DMS53 treated with DMSO at 0.1 percent for 48 hours (cell line): ENCODE measurements around the gene CALN1.
"Not testable (repeated sequence)": the region's sequence is repeated elsewhere in the genome, so short reads cannot be mapped to it uniquely, and the experiment has no call there.

Source experiments
- DNase-seq: peaks from one replicate; lab custom pipeline; 2025; ENCODE audit not compliant: unreplicated experiment; lab: John Stamatoyannopoulos, UW

CALN1 gene

DNA sequence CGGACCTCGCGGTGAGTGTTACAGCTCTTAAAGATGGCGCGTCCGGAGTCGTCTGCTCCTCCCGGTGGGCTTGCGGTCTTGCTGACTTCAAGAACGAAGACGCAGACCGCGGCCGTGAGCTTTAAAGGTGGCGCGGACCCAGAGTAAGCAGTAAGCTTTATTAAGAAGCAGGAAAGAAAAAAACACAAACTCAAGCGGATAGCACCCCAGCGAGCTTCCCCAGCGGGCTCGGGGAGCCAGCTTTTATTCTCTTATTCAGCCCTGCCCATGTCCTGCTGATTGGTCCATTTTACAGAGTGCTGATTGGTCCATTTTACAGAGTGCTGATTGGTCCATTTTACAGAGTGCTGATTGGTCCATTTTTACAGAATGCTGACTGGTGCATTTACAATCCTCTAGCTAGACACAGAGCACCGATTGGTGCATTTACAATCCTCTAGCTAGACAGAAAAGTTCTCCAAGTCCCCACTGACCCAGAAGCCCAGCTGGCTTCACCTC lies at the start of gene CALN1:
TSS of gene CALN1 (minus strand) at position 218 of the 498 bp plus-strand sequence.
- not testable (repeated sequence) for DNase-seq

DNA sequence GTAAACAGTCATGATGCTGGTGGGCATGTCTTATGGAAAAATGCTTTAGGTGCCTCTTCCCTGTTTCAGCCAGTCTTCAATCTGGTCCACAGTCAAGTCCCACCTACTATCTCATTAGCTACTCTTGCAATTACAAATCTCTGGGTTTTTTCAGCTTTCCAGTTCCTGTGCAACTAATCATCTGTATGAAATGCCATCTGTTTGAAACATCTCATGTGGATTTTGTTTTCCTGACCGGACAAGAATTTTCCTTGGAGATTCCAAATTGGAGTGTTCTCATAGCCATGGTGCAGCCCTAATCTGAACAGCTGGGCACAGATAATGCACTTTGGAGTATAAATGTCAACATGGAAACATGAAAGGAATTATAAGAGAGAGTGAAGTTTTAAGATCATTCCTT lies 41.3 kb upstream of the CALN1 start:
- DNase-seq = no peak

DNA sequence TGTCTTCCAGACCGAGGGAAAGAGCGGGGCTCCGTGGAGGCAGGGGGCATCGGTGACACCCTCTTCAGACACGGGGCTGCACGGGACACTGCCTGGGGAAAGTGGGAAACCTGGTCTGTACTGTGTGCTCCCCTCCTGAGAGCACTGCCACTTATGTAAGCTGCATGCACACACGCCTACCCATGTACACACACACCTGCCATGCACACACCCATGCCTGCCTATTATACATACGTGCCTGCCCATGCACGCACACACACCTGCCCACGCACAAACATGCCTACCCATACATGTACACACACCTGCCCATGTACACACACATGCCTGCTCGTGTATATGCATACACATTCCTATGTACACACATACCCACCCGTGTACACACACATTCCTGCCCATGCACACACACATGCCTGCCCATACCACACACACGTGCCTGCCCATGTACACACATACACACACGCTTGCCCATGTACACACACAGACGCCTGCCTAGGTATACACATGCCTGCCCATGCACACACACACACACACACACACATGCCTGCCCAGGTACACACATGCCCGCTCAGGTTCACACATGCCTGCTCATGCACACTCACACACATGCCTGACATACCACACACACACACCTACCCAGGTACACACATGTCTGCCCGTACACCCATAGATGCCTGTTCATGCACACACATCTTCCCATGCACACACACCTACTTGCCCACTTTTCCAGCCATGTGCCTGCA lies 35.5 kb upstream of the CALN1 start:
- no peak for DNase-seq

DNA sequence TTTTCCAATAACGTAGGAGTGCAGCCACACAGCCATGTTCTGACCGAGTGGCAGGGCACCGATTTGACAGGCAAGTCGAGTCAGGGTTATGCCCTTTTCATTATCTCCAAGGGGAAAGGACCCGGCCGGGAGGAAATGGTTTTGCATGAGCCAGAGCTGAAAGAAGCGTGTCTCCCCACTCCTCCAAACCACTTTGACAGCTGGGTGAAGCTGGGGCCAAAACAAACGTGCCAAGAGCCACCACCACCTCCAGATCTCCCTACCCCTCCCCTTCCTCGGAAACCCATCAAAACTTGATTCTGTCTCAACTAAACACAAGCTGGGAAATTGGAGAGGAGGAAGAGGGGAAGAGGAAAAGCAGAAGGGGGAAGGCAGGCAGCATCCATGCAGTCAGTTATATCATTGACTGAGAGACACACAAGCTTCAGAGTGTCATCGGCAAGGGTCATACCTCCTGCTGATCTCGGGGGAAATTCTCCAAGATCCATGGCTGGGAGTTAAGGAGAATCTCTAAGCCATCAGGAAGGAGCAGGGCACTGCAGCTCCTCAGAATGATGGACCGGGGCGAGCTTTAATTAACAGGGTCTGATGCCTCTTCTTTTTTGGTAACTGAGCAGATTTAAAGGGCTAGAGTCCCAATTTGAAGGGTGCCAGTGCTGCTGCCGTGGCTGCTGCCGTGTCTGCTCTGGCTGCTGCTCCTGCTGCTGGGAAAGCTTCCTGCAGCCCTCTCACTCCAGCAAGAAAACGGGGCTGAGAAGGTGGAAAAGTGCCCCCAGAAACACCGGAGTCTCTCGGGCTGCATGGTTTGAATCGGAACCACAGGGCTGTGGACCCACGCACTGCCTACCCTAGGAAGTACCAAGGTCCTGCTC lies 34.7 kb upstream of the CALN1 start:
- no peak for DNase-seq

DNA sequence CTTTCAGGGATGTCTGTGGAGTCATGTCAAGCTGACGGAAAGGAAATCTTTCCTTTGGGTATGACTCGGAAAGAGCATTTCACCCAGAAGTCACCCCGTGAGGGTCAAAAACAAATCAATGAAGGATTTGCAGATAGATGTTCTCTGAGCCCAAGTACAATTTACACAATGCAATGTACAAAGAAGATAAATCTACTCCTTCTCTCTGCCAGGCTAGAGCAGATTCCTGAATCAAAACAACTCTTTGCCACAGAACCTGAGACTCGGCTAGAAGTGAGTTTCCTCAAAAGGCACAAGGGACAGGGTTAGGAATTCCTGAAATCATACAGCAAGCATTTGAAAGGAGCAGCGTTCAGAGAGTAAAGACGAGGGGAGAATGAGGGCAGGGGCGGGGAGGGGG lies 34.0 kb upstream of the CALN1 start:
- no peak for DNase-seq

DNA sequence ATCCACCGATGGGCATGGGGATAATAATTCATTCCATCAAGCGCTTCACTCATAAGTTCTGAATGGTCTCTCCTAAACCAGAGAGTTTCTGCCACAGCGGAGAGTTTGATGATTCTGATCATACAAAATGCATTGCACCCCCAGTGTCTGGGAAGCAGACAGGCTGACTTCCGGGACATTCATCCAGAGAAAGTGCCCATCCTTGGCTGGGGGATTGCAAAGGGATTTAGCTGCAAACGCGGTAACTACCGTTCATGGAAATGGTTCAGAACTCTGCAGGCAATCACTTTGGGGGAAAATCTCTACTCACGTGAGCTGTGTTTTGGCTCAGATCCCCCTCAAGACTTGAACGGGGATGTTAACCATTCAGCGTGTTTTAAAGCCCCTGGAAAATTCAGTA lies 33.4 kb upstream of the CALN1 start:
- no peak for DNase-seq

DNA sequence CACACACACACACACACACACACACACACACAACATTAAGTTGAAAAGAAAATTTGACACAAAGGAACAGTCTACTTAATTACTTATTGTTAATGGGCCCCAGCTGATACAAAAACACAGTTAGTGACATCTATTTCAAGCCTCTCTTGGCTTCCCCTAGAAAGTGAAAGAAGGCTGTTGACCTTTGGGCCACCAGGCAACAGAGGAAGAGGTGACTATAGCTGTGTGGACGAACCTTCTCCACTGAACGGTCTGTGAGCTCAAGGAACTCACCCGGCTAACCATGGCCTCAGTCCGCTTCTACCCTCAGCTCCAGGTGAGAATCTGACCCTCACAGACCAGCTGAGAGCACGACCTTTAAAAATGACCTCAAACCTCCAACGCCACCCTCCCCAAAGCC lies 32.9 kb upstream of the CALN1 start:
- no peak for DNase-seq

DNA sequence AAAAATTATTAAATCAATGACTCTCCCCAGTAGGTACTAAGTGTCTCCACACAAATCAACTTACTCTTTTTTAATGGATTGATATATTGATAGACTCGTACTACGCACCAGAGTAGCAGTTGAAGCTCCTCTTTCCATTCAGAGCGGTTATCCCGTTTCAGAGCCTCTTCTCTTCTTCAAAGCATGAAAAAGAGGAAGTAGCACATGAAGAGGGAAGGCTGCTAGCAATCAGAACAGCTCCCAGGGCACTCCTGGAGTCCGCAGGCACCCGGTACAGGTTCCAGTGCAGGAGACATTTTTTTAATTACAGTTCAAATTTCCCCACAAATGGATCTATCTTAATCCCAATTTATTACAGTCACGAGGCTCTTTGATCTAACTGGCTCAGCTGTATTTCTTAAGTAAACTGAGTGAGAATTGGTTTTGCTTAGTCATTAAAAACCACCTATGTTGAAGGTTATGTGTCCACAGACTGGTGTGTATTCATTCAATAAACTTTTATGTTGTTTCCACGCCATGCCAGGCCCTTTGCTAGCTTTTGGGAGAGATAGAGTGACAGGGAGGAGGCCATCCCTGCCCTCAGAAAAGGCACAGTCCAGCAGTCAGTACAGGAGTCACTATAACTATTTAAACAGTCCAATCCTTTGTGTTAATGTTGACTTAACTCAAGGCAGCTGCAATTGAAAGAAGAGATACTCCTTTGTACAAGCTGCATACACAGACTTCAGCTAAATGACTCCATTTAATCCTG lies 32.1 kb upstream of the CALN1 start:
- DNase-seq = peak; percentile 2

DNA sequence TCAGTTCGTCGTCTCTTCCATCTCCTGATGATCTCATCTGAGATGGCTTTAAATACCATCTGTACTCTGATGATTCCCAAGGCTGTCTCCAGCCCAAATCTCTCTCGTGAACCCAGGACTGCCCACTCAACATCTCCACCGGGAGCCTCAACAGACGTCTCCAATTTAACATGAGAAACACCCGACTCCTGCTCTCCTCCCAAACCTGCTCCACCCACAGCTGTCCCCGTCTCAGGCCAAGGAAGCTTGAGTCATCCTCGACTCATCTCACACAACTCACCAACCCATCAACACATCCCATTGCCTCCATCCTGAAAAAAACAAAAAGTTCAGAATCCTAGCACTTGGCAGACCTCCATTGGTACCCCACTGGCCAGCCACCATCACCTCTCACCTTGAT lies 29.7 kb upstream of the CALN1 start:
- no peak for DNase-seq

DNA sequence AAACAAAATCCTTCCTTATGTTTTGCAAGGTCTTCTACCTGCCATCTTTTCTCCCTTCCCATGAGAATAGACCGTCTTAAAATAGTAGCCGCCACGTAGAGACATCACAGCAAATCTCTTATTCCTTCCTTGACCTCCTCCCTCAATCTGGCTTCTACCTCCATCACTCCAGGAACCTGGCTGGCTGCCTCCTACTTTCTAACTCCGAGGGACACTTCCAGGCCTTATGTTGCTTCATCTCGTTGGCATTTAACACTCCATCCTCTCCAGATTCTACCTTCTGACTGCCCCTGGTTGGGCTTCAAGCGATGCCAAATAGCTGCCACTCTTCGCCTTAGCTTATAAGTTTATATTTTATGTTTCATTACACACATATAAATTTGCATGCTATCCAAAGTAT lies 26.4 kb upstream of the CALN1 start:
- no peak for DNase-seq

DNA sequence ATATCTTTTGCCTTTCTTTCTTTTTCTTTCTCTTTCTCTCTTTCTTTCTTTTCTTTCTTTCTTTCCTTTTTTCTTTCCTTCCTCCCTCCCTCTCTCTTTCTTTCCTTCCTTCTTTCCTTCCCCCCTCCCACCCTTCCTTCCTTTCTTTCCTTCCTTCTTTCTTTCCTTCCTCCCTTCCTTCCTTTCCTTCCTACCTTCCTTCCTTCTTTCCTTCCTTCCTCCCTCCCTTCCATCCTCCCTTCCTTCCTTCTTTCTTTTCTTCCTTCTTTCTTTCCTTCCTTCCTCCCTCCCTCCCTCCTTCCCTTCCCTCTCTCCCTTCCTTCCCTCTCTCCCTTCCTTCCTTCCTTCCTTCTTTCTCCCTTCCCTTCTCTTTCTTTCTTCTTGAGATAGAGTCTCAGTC lies 25.5 kb upstream of the CALN1 start:
- no peak for DNase-seq

DNA sequence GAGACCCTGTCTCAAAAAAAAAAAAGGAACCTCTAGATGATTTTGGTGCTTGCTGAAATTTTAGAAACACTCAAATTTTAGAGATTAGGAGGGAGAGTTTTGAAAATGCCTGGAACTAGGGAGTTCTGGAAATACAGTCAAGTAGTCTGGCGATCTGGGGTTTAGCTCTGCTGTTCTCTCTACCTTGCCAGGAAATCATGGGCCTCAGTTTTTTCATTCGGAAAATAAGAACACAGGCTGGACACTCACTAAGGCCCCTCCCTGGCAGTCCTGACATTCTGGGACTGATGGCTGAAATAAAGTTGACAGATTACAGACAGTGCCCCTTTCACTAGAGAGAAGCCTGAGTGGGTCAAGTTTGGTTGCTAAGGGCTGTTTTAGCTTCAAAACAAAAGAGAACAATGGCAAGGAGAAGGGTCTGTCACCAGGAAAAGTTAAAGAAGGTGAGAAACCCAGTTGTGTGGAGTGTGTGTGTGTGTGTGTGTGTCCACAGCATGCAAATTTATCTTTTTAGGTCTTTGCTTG lies 25.0 kb upstream of the CALN1 start:
- DNase-seq = no peak

DNA sequence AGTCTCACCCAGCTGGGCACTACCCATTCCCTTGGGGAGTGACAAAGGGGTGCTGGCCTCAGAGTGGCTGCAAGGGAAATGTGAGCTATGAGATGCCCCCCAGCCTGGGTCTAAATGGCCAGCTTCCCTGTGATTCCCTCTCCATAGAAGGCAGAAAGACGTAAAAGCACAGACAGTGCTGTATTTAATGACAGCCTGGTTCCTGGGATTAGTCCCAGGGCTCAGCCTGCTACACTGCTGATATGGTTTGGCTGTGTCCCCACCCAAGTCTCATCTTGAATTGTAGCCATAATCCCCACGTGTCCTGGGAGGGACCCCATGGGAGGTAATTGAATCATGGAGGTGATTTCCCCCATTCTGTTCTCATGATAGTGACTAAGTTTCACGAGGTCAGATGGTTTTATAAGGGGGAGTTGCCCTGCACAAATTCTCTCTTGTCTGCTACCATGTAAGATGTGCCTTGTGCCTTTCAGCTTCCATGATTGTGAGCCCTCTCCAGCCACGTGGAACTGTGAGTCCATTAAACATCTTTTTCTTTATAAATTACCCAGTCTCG lies 23.9 kb upstream of the CALN1 start:
- DNase-seq = no peak

DNA sequence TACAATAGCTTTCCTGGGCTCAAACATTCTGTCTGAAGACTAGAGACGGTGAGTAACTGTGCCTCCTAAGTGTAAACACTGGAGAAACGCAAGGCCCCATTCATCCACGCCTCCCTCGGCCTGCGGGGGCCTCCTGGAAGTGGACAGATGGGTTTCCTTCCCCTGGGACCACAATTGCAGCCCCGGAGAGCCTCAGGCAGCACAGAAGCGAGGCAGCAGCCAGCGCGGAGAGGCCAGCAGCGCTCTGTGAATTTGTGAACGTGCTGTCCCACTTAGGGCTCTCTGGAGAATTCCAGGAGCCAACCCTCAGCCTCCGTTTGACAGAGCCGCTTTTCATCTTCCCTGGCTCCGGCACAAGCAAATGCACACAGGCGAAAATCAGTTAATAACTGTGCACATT lies 23.2 kb upstream of the CALN1 start:
- no peak for DNase-seq

DNA sequence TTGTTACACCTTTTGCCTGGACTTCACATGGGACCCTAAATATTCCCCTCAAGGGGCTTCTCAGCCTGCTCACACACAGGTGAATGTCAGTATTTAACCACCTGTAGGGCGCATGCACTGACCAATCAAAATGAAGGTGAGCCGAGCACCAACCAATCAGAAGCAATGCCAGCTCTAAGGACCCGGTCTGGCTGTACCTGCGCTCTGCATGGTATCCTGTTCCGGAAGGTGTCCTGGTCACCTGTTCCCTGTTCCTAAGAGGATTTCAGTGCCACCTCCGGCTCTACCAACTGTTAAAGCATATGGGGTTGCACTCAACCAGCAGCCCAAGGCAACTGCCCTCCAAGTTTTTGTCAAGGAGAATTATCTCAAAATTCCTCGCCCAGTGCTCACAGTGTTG lies 18.4 kb upstream of the CALN1 start:
- DNase-seq = no peak

DNA sequence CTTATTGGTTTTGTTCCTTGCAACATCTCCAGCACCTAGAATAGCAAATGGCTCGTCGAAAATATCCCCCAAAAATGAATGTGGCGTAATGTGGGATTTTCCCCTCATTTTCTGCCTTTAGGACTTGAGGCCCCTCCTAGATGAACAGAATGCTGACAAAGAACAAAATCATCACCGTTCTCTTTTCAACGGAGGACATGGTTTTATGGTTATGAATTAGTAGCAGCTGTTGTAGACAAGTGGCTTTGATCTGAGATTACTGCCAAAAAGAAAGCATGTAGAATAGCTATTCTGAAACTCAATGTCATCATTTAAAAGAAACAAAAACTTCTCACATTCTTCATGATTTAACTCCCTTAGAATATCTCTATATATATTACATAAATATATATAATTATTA lies 17.2 kb upstream of the CALN1 start:
- no peak for DNase-seq

DNA sequence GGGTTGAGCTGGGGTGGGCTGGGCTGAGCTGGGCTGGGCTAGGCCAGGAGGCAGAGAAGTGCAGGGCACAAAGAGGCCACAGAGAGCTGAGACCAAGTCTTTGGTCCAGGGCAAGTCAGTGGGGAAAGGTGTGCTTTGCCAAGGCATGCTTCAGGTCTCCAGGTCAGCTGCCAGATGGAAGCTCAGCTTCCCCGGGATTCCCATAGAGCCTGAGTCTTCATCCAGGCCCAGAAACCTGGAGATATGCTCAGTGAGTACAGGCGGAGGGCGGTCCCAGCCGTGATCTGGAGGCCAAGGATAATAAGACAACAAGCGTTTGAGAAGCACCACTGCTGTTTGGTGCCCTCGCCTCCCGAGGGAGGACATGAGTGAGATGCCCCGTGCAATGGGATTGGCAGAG lies 4.7 kb upstream of the CALN1 start:
- DNase-seq = no peak

DNA sequence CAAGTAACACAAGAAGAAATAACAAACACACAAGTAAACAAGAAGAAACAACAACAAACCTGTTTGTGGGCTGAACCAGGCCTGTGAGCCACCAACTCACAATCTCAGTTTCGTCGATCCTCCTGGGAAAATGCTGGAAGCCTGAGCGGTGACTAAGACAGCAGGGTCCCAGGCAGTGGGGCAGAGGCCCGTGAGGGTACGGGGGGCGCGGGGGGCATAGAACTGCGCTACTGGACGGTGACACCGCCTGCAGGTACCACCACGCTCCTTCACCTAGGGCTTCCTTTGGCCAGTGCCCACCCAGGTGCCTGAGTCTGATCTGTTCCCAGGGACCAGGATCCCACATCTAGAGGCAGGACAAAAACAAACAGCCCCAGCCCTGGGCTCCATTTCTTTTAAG lies 3.4 kb upstream of the CALN1 start:
- DNase-seq = no peak

DNA sequence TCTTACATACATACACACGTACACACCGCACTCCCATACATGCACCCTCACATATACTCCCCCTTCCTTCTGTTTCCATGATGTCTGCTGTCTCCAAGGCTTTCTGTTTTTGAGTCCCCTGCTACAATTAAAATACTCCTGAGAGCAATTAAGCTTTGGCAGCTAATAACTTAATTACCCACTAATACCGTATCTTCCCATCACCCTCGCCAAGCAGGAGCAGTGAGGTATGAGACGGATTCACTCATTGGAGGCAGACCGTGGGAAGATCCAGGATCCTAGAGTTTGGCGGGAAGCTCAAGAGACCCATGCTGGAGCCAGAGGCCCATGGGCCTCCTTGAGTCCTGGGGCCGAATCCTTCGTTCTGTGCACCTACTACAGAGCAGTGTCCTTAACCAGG lies 1.7 kb upstream of the CALN1 start:
- no peak for DNase-seq

DNA sequence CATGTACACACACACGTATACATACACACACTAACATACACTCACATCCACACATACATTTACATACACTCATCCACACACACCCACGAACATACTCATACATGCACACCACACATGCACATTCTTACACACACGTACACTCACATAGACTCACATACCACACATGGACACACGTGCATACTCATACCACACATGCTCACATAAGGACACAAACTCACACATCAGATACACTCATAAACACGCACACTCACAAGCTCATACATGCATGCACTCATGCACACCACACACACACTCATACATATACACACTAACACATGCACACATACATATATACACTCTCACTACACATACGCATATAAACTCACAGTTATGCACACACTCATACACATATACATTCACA lies 1.2 kb upstream of the CALN1 start:
- DNase-seq = no peak

DNA sequence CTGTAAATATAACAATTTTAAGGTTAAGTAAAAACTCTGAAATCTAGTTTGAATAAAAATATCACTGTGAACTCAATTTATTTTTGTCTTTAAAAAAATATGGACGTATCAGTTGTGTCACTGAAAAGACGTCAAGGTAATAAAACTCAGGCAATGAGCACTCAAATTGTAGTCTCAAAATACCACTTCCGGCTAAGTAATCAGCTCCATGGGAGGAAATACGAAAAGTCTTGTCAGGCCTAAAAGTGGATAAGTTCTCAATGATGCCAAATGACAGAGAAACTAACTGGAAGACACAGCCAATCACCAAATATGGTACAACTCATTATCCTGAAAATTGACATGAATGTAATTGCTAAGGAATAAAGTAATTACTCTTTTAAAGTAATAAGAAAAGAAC lies 719 bp downstream of the CALN1 start:
- no peak for DNase-seq
